KMS-11 (cell line): Measurements from ENCODE around the gene ARMC5.
"Not testable (repeated sequence)": the region's sequence is repeated elsewhere in the genome, so short reads cannot be mapped to it uniquely, and the experiment has no call there.

ENCODE experiments used
- H2AFZ ChIP-seq: fragments of 200-600 bp; sonication (generic); 2 replicates; pipeline ENCODE4 v1.6.1; 2016; ENCODE audit warnings: antibody characterized with exemption, mixed run types, low read depth
- H3K27ac ChIP-seq: fragments of 200-600 bp; sonication (generic); 2 replicates; pipeline ENCODE4 v1.6.1; 2016; ENCODE audit warnings: mild to moderate bottlenecking, mixed run types
- H3K27me3 ChIP-seq: fragments of 200-600 bp; sonication (generic); 2 replicates; pipeline ENCODE4 v1.6.1; 2017; ENCODE audit warnings: mild to moderate bottlenecking, low read depth, mixed run types, moderate library complexity; ENCODE audit not compliant: insufficient read depth
- H3K36me3 ChIP-seq: fragments of 200-600 bp; sonication (generic); 2 replicates; pipeline ENCODE4 v1.6.1; 2017; ENCODE audit warnings: mild to moderate bottlenecking, mixed run types; ENCODE audit not compliant: insufficient read depth
- H3K4me1 ChIP-seq: fragments of 200-600 bp; sonication (generic); 2 replicates; pipeline ENCODE4 v1.6.1; 2016; ENCODE audit warnings: mild to moderate bottlenecking, low read depth, mixed run types; ENCODE audit not compliant: poor library complexity, severe bottlenecking
- H3K4me2 ChIP-seq: fragments of 200-600 bp; sonication (generic); 2 replicates; pipeline ENCODE4 v1.7.0; 2016; ENCODE audit warnings: mild to moderate bottlenecking, mixed run types
- H3K4me3 ChIP-seq: fragments of 200-600 bp; sonication (generic); IDR thresholded peaks from 2 replicates; pipeline ENCODE4 v1.6.1; 2017; ENCODE audit warnings: low read depth, low read length, mixed read lengths; ENCODE audit not compliant: insufficient read depth
- H3K79me2 ChIP-seq: fragments of 200-600 bp; sonication (generic); 2 replicates; pipeline ENCODE4 v1.6.1; 2016; ENCODE audit warnings: low read depth, mixed run types; ENCODE audit not compliant: insufficient read depth
- H3K9ac ChIP-seq: fragments of 200-600 bp; sonication (generic); 2 replicates; pipeline ENCODE4 v1.6.1; 2016; ENCODE audit warnings: mild to moderate bottlenecking, mixed run types
- H4K20me1 ChIP-seq: fragments of 200-600 bp; sonication (generic); 2 replicates; pipeline ENCODE4 v1.6.1; 2016; ENCODE audit warnings: mild to moderate bottlenecking, mixed run types; ENCODE audit not compliant: insufficient read depth
- TF ChIP-seq, protein P1 (sequence below): fragments of 200-600 bp; sonication (generic); conservative IDR thresholded peaks from 2 replicates; pipeline ENCODE4 v1.6.1; 2017; ENCODE audit warnings: low read depth, mild to moderate bottlenecking, antibody characterized with exemption, low read length, moderate library complexity, mixed read lengths

Gene ARMC5

DNA sequence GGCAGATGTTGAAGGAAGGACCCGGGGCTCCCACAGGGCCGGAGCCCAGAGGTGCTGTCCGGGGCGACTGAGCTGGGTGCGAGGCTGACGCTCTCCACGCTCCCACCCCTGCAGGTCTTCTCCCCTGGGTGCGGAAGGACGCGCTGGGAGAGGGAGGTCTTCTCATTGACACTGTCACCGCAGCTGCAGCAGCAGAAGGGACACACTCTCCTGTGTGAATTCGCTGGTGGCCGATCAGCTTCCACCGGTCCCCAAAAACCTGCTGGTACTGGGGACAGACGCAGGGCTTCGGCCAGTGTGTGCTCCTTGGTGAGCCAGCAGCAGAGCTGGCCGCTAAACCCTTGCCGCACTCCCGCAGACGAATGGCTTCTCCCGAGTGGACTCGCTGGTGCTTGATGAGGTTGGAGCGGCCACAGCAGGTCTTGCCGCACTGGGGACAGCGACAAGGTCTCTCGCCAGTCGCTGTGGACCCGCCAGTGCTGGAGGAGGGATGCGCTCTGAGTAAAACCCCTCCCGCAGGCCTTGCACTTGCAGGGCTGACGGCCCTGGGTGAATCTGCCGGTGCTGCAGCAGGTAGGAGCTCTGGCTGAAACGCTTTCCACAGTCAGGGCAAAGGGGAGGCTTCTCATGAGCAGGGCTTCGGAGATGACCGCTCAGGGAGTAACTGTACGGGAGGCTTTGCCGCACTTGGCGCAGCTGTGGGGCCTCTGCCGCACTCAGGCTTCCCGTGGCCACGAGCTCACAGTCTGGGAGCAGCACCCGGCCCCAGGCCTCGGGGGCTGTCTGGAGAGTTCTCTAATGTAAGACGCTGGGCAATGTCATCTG lies 22.9 kb upstream of the ARMC5 start:
- Histone ChIP-seq H3K27me3 (no peaks in the 10 kb centered on the region), H4K20me1 (no peaks in the 10 kb centered on the region), H3K27ac (no peak overlapping the region), H3K4me1 (peaks cover 6% of the 10 kb centered on the region), H3K4me3 (no peak overlapping the region), H3K9ac (no peak overlapping the region), H3K79me2 (no peaks in the 10 kb centered on the region), H3K36me3 (no peaks in the 10 kb centered on the region), H2AFZ (no peak overlapping the region), H3K4me2 (no peak overlapping the region)
- TF ChIP-seq, protein P1, sequence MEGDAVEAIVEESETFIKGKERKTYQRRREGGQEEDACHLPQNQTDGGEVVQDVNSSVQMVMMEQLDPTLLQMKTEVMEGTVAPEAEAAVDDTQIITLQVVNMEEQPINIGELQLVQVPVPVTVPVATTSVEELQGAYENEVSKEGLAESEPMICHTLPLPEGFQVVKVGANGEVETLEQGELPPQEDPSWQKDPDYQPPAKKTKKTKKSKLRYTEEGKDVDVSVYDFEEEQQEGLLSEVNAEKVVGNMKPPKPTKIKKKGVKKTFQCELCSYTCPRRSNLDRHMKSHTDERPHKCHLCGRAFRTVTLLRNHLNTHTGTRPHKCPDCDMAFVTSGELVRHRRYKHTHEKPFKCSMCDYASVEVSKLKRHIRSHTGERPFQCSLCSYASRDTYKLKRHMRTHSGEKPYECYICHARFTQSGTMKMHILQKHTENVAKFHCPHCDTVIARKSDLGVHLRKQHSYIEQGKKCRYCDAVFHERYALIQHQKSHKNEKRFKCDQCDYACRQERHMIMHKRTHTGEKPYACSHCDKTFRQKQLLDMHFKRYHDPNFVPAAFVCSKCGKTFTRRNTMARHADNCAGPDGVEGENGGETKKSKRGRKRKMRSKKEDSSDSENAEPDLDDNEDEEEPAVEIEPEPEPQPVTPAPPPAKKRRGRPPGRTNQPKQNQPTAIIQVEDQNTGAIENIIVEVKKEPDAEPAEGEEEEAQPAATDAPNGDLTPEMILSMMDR, result no peak

DNA sequence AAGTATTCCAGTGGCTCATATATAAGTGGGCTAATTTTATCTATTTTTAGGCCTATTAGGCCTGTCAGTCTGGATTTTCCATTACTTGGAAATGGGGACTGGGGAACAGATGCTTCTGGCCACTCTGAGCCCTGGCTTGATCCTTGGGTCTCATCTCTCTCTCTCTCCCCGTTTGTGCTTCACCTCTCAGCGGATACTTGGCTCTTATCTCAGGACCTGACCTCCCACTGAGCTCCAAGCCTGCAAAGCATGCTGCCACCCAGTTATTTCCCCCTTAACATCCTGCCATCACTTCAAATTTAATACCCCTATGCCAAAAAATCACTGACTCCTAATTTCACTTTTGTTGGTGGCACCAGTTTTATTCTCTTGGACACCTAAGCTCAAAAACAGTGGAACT lies 20.9 kb upstream of the ARMC5 start:
- no peaks in the 10 kb centered on the region for H3K36me3 ChIP-seq
- no peaks in the 10 kb centered on the region for H3K79me2 ChIP-seq
- no peak overlapping the region for H2AFZ ChIP-seq
- no peak overlapping the region for H3K4me3 ChIP-seq
- TF ChIP-seq, protein P1, result no peak
- H3K4me1 ChIP-seq, result peaks cover 6% of the 10 kb centered on the region
- H3K27me3 ChIP-seq, result no peaks in the 10 kb centered on the region
- H3K4me2 ChIP-seq, result no peak overlapping the region
- H4K20me1 ChIP-seq, result no peaks in the 10 kb centered on the region
- no peak overlapping the region for H3K9ac ChIP-seq
- H3K27ac ChIP-seq, result no peak overlapping the region

DNA sequence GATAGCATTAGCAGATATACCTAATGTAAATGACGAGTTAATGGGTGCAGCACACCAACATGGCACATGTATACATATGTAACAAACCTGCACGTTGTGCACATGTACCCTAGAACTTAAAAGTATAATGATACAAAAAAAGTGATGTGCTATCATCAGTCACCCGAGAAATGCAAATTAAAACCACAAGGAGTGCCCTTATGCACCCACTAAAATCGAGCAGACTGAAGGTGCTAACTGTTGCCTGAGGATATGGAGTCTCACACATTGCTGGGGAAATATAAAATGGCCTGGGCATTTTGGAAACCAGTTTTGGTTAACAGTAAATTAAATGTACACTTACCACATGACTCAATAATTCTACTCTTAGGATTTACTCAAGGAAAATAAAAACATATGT lies 20.3 kb upstream of the ARMC5 start:
- not testable (repeated sequence) for H3K4me3 ChIP-seq, H2AFZ ChIP-seq, H4K20me1 ChIP-seq, H3K36me3 ChIP-seq, H3K9ac ChIP-seq, H3K4me2 ChIP-seq, H3K4me1 ChIP-seq, H3K27me3 ChIP-seq, H3K27ac ChIP-seq, H3K79me2 ChIP-seq

DNA sequence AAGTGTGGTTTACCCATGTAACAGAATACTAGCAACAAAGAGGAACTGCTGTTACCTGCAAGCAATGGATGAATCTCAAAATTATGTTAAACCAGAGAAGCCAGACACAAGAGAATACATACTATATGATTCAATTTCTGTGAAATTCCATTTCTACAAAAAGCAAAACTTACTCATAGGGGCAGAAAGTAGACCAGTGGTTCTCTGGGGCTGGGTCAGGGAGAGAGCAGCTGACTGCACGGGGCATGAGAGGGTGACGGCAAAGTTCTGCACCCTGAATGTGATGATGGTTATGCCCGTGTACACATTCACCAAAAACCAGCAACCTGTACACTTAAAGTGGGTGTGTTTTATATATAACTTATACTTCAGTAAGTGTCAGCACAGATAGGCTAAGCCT lies 19.8 kb upstream of the ARMC5 start:
- no peak overlapping the region for H2AFZ ChIP-seq
- H3K4me2 ChIP-seq, result no peak overlapping the region
- H3K4me3 ChIP-seq, result no peak overlapping the region

More for the DNA sequence above, 19.8 kb upstream of the ARMC5 start:
- H3K79me2 ChIP-seq, result no peaks in the 10 kb centered on the region
- TF ChIP-seq, protein P1, result no peak
- H3K36me3 ChIP-seq, result no peaks in the 10 kb centered on the region
- no peak overlapping the region for H3K9ac ChIP-seq
- peaks cover 6% of the 10 kb centered on the region for H3K4me1 ChIP-seq
- H4K20me1 ChIP-seq, result no peaks in the 10 kb centered on the region
- no peak overlapping the region for H3K27ac ChIP-seq
- no peaks in the 10 kb centered on the region for H3K27me3 ChIP-seq
